ENCODE results near the gene SYNE1.

- TF ChIP-seq GABPA (IDR thresholded peaks at IDR 0.05 in 1 of 2, conservative IDR thresholded peaks at IDR 0.05 in 1 of 2) (no peak), EGR1 (IDR thresholded peaks at IDR 0.05; ENCODE audit: low read depth in 2 of 2) (no peak), MAX (IDR thresholded peaks at IDR 0.05) (no peak), REST (IDR thresholded peaks at IDR 0.05) (no peak), CTCF (IDR thresholded peaks at IDR 0.05; ENCODE audit: low read depth, low read length, missing input control) (no peak), FOXA1 (IDR thresholded peaks at IDR 0.05) (no peak), TAF1 (conservative IDR thresholded peaks at IDR 0.05) (peak; percentile 30)
Measured at GRCh38 chr6:152300517-152300916, 336.6 kb downstream of the SYNE1 start.
